NCI-H1694 (cell line): ENCODE measurements around the gene SCLT1.

Experiments
- DNase-seq: peaks from one replicate; lab custom pipeline; 2025; lab: John Stamatoyannopoulos, UW

The SCLT1 gene

GRCh38 chr4:128869776-128870509 lies 223.4 kb downstream of the SCLT1 start:
- no peak for DNase-seq

GRCh38 chr4:128868758-128869157 lies 224.6 kb downstream of the SCLT1 start:
- DNase-seq: no peak

DNA sequence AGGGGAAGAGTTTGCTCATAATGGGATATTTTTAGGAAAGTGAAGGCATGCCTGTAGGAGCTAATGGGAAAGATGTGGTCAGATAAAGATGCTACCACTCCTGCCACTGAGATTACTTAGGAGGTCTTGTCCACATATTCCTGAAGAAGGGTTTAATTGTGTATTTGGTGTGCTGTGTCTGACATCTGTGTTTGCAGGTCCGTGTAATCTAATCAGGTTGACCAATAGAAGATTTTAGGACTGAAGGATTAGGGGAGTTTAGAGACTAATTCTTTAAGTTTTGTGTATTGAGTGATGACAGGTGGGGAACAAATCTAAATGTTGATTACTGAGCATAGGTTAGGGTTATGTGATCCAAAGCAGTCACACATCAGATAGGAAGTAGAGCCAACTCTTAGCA lies 226.6 kb downstream of the SCLT1 start:
- no peak for DNase-seq

- no peak for DNase-seq
These were observed 227.1 kb downstream of the SCLT1 start for GRCh38 chr4:128866269-128866668.

- DNase-seq: no peak
These were observed 228.2 kb downstream of the SCLT1 start for GRCh38 chr4:128865132-128865531.

DNA sequence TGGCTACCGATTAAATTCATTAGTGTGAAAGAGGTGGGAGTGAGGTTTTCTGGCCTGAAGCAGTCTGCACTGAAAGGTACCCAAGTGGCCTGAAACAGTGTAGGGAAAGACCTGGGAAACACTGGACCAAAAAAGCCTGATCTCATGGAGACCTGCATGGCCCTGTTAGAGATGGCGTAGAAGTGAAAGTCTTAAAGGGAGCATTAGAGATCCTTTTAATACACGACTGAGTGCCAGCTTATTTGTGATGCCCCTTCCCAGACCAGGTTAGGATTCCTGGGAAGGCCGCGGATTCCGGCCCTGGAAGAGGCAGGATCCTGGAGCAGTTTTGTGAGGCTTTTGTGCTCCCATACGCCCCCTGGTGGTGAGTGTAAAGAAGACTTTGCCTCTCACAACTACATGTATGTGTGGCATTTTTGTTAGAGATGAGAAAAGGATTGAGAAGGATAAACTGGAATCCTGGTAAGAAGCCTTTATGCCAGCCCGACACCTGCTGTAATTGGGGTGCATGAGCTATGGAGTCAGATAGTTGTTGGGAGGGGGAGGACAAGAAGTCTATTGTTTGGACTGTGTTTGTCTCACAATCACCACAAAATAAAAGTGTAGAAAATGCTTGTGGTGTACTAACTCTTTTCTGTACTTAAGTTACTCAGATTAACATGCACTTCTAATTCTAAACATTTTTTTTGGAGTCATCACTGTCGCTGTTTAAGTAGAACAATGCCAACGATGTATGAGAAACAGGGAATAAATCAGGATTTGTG lies 229.8 kb downstream of the SCLT1 start:
- DNase-seq: peak; percentile 28

DNA sequence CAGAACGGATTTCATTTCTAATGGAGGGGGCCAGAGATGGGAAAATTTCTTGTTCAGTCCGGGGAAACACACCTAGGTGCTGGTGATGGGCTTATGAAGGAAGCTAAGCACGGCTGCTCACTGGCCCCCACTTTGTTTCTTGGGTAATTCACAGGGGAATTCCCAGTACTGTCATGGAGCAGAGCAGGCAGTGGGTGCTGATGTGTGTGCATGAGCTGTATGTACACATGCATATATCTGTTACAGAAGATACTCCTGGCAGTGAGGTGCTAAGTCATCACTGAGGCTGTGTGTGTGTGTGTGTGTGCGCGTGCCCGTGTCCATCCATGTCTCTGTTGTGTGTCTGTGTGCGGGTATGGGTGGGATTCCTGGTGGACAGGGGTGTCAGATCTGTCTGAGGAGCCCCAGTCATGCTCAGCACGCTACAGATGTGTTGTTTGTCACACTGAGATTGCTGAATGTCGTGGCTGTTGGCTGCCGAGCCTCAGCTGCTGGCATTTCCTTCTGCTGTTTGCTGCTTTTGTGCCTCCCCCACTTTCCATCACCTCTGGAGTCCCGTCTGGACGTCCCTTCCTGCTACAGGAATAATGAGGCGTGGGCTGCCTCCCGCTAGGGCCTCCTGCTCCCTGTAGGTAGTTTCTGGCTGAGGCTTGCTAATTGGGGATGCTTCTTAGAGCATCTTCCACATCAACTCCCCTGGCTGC lies 230.6 kb downstream of the SCLT1 start:
- no peak for DNase-seq

GRCh38 chr4:128861856-128862518 lies 231.4 kb downstream of the SCLT1 start:
- DNase-seq: no peak

GRCh38 chr4:128859887-128860677 lies 233.3 kb downstream of the SCLT1 start:
- DNase-seq: no peak

DNA sequence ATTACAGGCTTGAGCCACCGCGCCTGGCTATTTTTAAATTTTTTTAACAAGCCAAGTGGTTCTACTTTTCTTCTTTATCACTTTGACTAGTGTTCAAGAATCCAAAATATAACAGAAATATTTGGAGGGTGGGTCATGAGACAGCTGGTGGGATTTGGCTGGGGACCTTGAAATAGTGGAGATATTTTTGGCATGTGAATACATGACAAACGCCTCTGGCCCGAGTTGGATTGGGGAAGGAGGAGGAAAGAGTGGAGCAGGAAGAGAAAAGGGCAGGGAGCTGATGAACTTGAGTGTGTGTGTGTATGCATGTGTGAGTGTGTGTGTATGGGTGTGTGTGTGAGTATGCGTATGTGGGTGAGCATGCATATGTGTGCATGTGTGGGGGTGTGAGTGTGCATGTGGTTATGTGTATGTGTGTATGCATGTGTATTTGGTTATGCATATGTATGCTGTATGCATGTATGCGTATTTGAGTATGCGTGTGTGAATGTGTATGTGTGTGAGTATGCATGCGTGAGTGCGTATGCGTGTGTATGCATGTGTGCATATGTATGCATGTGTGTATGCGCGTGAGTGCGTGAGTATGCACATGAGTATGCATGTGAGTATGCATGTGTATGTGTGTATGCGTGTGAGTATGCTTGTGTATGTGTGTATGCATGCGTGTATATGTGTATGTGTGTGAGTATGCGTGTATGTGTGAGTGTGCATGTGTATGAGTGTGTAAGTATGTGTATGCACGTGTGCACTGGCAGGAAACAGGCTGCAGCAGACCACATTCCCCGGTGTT lies 234.3 kb downstream of the SCLT1 start:
- no peak for DNase-seq

- no peak for DNase-seq
These were observed 237.1 kb downstream of the SCLT1 start for GRCh38 chr4:128856246-128856645.

GRCh38 chr4:128855621-128856020 lies 237.7 kb downstream of the SCLT1 start:
- DNase-seq: no peak

DNA sequence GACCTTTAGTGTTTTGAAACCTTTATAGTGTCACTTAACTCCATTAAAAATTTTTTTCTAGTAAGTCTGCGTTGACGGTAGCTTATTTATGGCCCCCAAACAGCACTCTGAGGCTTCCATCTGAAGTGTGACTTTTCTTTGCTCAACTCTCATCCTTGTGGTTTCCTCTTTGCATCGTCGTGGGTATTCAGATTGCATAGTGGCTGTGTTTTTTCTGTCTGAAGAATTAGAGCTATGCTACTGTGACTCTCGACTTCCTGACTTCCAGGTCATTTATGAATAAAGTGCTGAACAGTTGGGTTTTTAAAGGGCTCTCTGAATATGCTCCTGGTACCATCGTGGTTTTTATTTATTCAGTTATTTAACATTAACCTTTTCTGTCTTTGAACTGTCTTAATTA lies 238.9 kb downstream of the SCLT1 start:
- no peak for DNase-seq

- DNase-seq: no peak
These were observed 239.6 kb downstream of the SCLT1 start for GRCh38 chr4:128853741-128854140.

DNA sequence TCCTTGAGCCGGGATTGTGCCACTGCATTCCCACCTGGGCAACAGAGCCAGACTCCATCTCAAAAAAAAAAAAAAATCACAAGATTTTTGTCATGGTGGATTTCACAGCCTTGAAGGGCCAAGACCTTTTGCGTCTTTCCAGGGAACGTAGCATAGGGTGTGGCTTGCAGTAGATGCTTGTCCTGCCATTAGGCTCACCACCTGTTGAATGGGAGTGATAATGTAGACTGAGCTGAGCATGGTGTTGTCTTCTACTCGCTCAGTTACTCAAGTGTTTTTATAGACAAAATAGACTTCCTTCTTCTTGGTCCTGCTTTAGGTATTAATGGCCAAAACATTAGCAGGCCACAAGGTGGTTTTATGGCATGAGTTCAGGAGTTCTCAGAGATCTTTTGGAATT lies 243.1 kb downstream of the SCLT1 start:
- DNase-seq: no peak

DNA sequence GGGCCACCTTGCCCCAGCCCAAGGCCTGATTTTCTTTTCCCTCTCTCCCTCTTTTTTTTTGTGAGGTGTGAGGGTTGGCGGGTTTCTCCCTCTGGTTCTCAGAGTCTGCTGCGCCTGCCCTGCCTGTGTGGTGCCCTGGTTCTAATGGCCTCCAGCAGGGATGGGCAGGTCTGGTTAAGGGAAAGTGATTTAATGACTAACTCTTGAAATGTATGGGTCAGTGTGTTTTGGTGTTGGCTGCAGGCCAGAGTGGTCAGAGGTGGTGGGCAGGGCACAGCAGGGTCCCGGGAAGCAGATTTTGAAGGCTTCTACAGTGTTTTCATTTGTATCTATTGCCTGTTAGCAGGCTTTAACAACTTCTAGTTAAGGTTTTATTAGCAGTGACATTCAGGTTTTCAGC lies 244.9 kb downstream of the SCLT1 start:
- DNase-seq: no peak

- DNase-seq: no peak
These were observed 246.1 kb downstream of the SCLT1 start for GRCh38 chr4:128847082-128847724.

GRCh38 chr4:128846063-128846462 lies 247.3 kb downstream of the SCLT1 start:
- no peak for DNase-seq

DNA sequence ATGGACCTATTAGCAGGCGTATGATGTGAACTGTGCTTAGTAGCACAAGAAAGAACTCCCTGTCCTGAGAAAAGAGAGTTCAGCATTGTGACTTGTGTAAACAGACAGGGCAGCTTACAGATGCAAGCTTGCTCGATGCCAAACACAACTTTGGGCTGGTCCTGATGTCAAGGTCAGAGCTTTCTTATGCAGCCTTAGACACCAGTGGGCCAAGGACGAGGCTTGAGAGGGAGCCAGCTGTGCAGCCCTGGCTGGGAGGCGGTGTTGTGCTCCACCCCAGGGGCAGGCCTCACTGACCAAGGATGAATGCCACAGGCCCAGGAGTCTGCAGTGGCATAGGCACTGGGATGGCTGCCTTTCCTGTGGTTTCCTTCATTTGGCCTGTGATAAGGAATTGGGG lies 248.4 kb downstream of the SCLT1 start:
- no peak for DNase-seq

DNA sequence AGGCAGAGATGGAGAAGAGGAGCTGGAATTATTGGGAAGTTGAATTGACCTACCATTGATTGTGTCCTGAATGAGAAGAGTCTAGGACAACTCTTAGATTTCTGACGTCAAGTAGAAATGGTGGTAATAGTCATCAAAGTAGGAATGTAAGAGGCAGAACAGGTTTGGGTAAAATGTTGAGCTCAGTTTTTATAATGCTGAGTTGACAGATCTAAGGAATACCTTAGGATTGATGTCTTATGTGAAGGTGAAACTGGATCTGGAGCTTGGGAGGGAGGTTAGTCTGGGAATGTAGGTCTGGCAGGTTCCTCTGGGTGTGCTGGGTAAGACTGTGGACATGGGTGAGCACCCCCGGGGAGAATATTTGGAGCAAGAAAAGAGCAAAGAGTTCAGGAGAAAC lies 251.9 kb downstream of the SCLT1 start:
- DNase-seq: no peak
